GM19397 (cell line): ENCODE measurements around the gene KDM4C.
"Not testable (repeated sequence)": the region's sequence is repeated elsewhere in the genome, so short reads cannot be mapped to it uniquely, and the experiment has no call there.

Experiments used
- ATAC-seq: cut with Tn5 transposase; IDR thresholded peaks from one replicate; pipeline ENCODE4 v1.9.1; 2021; ENCODE audit warnings: mild to moderate bottlenecking, moderate library complexity; ENCODE audit not compliant: unreplicated experiment

The KDM4C gene

GRCh38 chr9:7011395-7012067 lies 253.8 kb downstream of the KDM4C start:
- ATAC-seq, result peak; percentile 60

- no peak for ATAC-seq
These were observed 270.2 kb downstream of the KDM4C start for GRCh38 chr9:7027996-7028395.

GRCh38 chr9:7028591-7028990 lies 270.8 kb downstream of the KDM4C start:
- ATAC-seq, result no peak

GRCh38 chr9:7030943-7031342 lies 273.2 kb downstream of the KDM4C start:
- not testable (repeated sequence) for ATAC-seq

GRCh38 chr9:7033076-7034045 lies 275.6 kb downstream of the KDM4C start:
- no peak for ATAC-seq

GRCh38 chr9:7037176-7037575 lies 279.4 kb downstream of the KDM4C start:
- no peak for ATAC-seq

GRCh38 chr9:7042124-7042523 lies 284.4 kb downstream of the KDM4C start:
- no peak for ATAC-seq

- ATAC-seq, result no peak
These were observed 287.6 kb downstream of the KDM4C start for GRCh38 chr9:7045361-7045760.

GRCh38 chr9:7051711-7052110 lies 293.9 kb downstream of the KDM4C start:
- no peak for ATAC-seq

GRCh38 chr9:7053903-7054302 lies 296.1 kb downstream of the KDM4C start:
- no peak for ATAC-seq

GRCh38 chr9:7055171-7055903 lies 297.6 kb downstream of the KDM4C start:
- ATAC-seq, result no peak

- no peak for ATAC-seq
These were observed 298.5 kb downstream of the KDM4C start for GRCh38 chr9:7056254-7056653.

- no peak for ATAC-seq
These were observed 300.7 kb downstream of the KDM4C start for GRCh38 chr9:7058473-7058872.

- no peak for ATAC-seq
These were observed 309.4 kb downstream of the KDM4C start for GRCh38 chr9:7067169-7067568.

- no peak for ATAC-seq
These were observed 314.1 kb downstream of the KDM4C start for GRCh38 chr9:7071916-7072315.

GRCh38 chr9:7073706-7074105 lies 315.9 kb downstream of the KDM4C start:
- no peak for ATAC-seq

- no peak for ATAC-seq
These were observed 317.4 kb downstream of the KDM4C start for GRCh38 chr9:7075154-7075553.

- no peak for ATAC-seq
These were observed 321.3 kb downstream of the KDM4C start for GRCh38 chr9:7079051-7079450.

GRCh38 chr9:7081065-7081600 lies 323.4 kb downstream of the KDM4C start:
- ATAC-seq, result no peak

GRCh38 chr9:7083192-7083591 lies 325.4 kb downstream of the KDM4C start:
- no peak for ATAC-seq

GRCh38 chr9:7085357-7085756 lies 327.6 kb downstream of the KDM4C start:
- no peak for ATAC-seq
